ENCODE results near the gene HIPK2. TPM values are rescaled to one million over a fixed set of nuclear protein-coding genes. Genes with fewer than 3 reads are reported as not detected.

The HIPK2 gene
- polyA plus RNA-seq, 1 donor (not counting 4 experiments of a cell fraction or from before 2014, with no cell fraction given), result 5.8 TPM

DNA sequence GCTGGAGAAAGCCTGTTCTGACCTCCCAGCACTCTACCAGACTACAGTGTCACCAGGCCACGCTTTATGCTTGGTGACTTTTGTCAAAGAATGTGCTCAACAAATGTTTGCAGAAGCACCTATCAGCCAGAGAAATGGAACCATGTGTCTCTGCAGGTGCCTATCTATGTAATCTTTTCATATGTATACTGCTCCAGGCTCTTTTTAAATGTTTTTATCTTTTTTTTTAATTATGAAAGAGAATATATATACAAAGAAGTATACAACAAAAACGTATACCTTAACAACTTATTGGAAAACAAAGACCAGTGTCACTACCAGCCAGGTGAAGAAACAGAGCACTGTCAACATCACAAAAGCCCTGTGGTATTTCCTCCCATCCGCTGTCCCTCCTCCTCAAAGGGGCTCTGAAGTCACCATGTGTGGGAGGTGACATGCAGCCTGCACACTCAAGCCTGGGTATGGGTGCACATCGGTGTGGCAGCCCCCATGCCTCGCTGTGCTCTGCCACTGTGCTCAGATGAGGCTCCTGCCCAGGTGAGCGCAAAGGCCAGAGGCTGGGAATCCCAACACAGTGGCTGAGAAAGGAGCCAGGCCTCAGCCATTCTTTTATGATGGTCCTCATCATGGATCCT is 133.7 kb downstream of the HIPK2 start:
- H3K9me1 ChIP-seq (ENCODE audit: control insufficient read depth, extremely low read depth, insufficient read depth, low read length), result no peaks in the 10 kb centered on the region
- dilution Hi-C loops (cut with MboI; ENCODE audit: extremely low pct_ligation_motif_present, low sequenced_read_pairs), result no loop called here
- no peaks in the 10 kb centered on the region for H3K9me3 ChIP-seq (ENCODE audit: control insufficient read depth, low read depth, low read length)
- H3K27ac ChIP-seq (ENCODE audit: control insufficient read depth, insufficient read depth, low read length), result no peak overlapping the region
- H3K4me2 ChIP-seq (ENCODE audit: control insufficient read depth, extremely low read depth, insufficient read depth, low read depth, low read length), result no peak overlapping the region
- H3K27me3 ChIP-seq (ENCODE audit: control insufficient read depth, extremely low read depth, insufficient read depth, low read length), result no peaks in the 10 kb centered on the region
- H3K79me2 ChIP-seq (ENCODE audit: control insufficient read depth, insufficient read depth, low read length), result no peaks in the 10 kb centered on the region
- TF ChIP-seq EZH2 (IDR thresholded peaks at IDR 0.05; ENCODE audit: low read length) (no peak), CTCF (optimal IDR thresholded peaks at IDR 0.05 in 1 of 3, IDR thresholded peaks at IDR 0.05 in 1 of 3, conservative IDR thresholded peaks at IDR 0.05 in 1 of 3; ENCODE audit: extremely low read depth in 1 of 3, insufficient read depth in 2 of 3, low read length in 3 of 3) (no peak)
- peaks cover 0 to 6% of the 10 kb centered on the region in 2 experiments for H3K36me3 ChIP-seq (ENCODE audit: control insufficient read depth in 2 of 2, extremely low read depth in 1 of 2, insufficient read depth in 2 of 2, low read length in 2 of 2)
- H3K9ac ChIP-seq (ENCODE audit: control insufficient read depth, extremely low read depth, insufficient read depth, low read length), result no peak overlapping the region
- FAIRE-seq (no peak), DNase-seq (ENCODE audit: low read depth, low spot score) (no peak)
- no peaks in the 10 kb centered on the region for H3K4me1 ChIP-seq (ENCODE audit: control insufficient read depth, extremely low read depth, insufficient read depth, low read length)
- H4K20me1 ChIP-seq (ENCODE audit: control insufficient read depth, extremely low read depth, insufficient read depth, low read length), result no peaks in the 10 kb centered on the region
- no peak overlapping the region for H2AFZ ChIP-seq (ENCODE audit: control insufficient read depth, low read length)
- H3K4me3 ChIP-seq (ENCODE audit: control insufficient read depth in 2 of 3, extremely low read depth in 1 of 3, insufficient read depth in 2 of 3, low read depth in 1 of 3, low read length in 3 of 3), result no peak overlapping the region

DNA sequence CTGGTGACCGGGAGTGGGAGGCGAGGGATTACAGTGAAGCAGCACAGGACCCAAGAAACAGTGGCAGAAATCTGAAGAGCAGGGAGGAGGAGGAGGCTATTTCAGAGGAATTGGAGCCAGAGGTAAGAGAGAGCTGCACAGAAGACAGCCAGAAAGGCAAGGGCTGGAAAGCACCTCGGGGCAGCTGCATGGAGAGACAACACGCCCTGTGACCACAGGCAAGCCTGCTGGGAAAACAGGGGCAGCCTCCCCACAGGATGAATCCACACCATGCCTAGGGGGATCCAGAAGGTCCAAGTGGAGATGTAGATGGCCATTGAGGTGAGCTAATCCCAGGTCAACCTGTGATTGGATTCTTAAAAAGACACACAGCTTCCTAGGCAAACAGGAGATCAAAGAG is 135.5 kb downstream of the HIPK2 start:
- no peak overlapping the region for H3K27ac ChIP-seq (ENCODE audit: control insufficient read depth, insufficient read depth, low read length)
- H3K4me1 ChIP-seq (ENCODE audit: control insufficient read depth, extremely low read depth, insufficient read depth, low read length), result no peaks in the 10 kb centered on the region
- dilution Hi-C loops (cut with MboI; ENCODE audit: extremely low pct_ligation_motif_present, low sequenced_read_pairs), result no loop called here
- no peaks in the 10 kb centered on the region for H3K9me3 ChIP-seq (ENCODE audit: control insufficient read depth, low read depth, low read length)
- no peak overlapping the region for H3K4me3 ChIP-seq (ENCODE audit: control insufficient read depth in 2 of 3, extremely low read depth in 1 of 3, insufficient read depth in 2 of 3, low read depth in 1 of 3, low read length in 3 of 3)
- DNase-seq (ENCODE audit: low read depth, low spot score), result no peak
- TF ChIP-seq EZH2 (IDR thresholded peaks at IDR 0.05; ENCODE audit: low read length) (no peak), CTCF (optimal IDR thresholded peaks at IDR 0.05 in 1 of 3, IDR thresholded peaks at IDR 0.05 in 1 of 3, conservative IDR thresholded peaks at IDR 0.05 in 1 of 3; ENCODE audit: extremely low read depth in 1 of 3, insufficient read depth in 2 of 3, low read length in 3 of 3) (no peak)
- no peaks in the 10 kb centered on the region for H3K9me1 ChIP-seq (ENCODE audit: control insufficient read depth, extremely low read depth, insufficient read depth, low read length)
- H3K27me3 ChIP-seq (ENCODE audit: control insufficient read depth, extremely low read depth, insufficient read depth, low read length), result no peaks in the 10 kb centered on the region
- no peak overlapping the region for H2AFZ ChIP-seq (ENCODE audit: control insufficient read depth, low read length)
- no peak for FAIRE-seq
- peaks cover 2 to 8% of the 10 kb centered on the region in 2 experiments for H3K36me3 ChIP-seq (ENCODE audit: control insufficient read depth in 2 of 2, extremely low read depth in 1 of 2, insufficient read depth in 2 of 2, low read length in 2 of 2)
- H4K20me1 ChIP-seq (ENCODE audit: control insufficient read depth, extremely low read depth, insufficient read depth, low read length), result no peaks in the 10 kb centered on the region
- no peak overlapping the region for H3K4me2 ChIP-seq (ENCODE audit: control insufficient read depth, extremely low read depth, insufficient read depth, low read depth, low read length)
- no peaks in the 10 kb centered on the region for H3K79me2 ChIP-seq (ENCODE audit: control insufficient read depth, insufficient read depth, low read length)
- H3K9ac ChIP-seq (ENCODE audit: control insufficient read depth, extremely low read depth, insufficient read depth, low read length), result no peak overlapping the region
